ENCODE results near the gene MBNL2.

DNA sequence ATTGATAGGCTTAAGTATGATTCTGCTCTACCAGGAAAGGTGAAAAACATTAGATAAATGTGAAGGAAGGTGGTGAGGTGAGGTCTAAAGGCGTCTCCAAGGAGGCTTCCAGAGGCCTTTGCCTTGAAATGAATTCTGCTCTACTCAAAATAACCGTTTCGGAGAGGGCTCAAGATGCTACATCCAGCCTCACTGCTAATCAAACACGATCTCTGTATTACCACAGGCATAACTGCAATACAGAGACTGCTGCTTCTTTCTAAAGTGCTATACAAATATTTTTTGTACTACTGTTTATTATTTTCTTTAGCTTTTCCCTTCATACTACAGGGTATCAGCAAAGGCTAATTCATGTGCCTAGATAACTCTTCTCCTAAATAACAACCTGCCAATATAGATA lies 16.8 kb downstream of the MBNL2 start:
- TF ChIP-seq FOS (IDR thresholded peaks at IDR 0.05; ENCODE audit: borderline replicate concordance, extremely low read depth, insufficient read length): no peak
- no peak for TF ChIP-seq SP1 (IDR thresholded peaks at IDR 0.05; ENCODE audit: low read depth, low read length)
- TF ChIP-seq TCF12 (IDR thresholded peaks at IDR 0.05; ENCODE audit: low read depth, low read length): no peak
- no peak for TF ChIP-seq EP300 (IDR thresholded peaks at IDR 0.05; ENCODE audit: borderline replicate concordance in 1 of 2, control insufficient read depth in 1 of 2, low read depth in 2 of 2, low read length in 2 of 2)
- TF ChIP-seq, protein P1, sequence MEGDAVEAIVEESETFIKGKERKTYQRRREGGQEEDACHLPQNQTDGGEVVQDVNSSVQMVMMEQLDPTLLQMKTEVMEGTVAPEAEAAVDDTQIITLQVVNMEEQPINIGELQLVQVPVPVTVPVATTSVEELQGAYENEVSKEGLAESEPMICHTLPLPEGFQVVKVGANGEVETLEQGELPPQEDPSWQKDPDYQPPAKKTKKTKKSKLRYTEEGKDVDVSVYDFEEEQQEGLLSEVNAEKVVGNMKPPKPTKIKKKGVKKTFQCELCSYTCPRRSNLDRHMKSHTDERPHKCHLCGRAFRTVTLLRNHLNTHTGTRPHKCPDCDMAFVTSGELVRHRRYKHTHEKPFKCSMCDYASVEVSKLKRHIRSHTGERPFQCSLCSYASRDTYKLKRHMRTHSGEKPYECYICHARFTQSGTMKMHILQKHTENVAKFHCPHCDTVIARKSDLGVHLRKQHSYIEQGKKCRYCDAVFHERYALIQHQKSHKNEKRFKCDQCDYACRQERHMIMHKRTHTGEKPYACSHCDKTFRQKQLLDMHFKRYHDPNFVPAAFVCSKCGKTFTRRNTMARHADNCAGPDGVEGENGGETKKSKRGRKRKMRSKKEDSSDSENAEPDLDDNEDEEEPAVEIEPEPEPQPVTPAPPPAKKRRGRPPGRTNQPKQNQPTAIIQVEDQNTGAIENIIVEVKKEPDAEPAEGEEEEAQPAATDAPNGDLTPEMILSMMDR (IDR thresholded peaks at IDR 0.05 in 2 of 3, conservative IDR thresholded peaks at IDR 0.05 in 1 of 3; ENCODE audit: control insufficient read depth in 2 of 3, extremely low read depth in 1 of 3, insufficient read depth in 1 of 3, low read depth in 3 of 3, low read length in 3 of 3): no peak
- TF ChIP-seq TAF1 (IDR thresholded peaks at IDR 0.05; ENCODE audit: borderline replicate concordance, low read depth, low read length): no peak
- no peak for TF ChIP-seq KAT2A (conservative IDR thresholded peaks at IDR 0.05; ENCODE audit: control insufficient read depth, low read depth, low read length)

Measured in GM12878 (cell line).